Stimulated activated CD4-positive, alpha-beta T cell treated with anti-CD3 and anti-CD28 coated beads, Interleukin-2, amount 100 ng/mL, for 4 hours (primary cell): ENCODE results near the gene FSD1.
"Not testable (repeated sequence)": the region's sequence is repeated elsewhere in the genome, so short reads cannot be mapped to it uniquely, and the experiment has no call there.

Experiments used
- DNase-seq: peaks from one replicate; pipeline ENCODE4 v3.0.0-alpha.2; 2020; ENCODE audit warnings: low read depth

The FSD1 gene

GRCh38 chr19:4345342-4346019 lies 41.1 kb downstream of the FSD1 start:
- no peak for DNase-seq

GRCh38 chr19:4346020-4346383 lies 41.6 kb downstream of the FSD1 start:
- DNase-seq: no peak

GRCh38 chr19:4347521-4347920 lies 43.1 kb downstream of the FSD1 start:
- no peak for DNase-seq

GRCh38 chr19:4349225-4349624 lies 44.8 kb downstream of the FSD1 start:
- not testable (repeated sequence) for DNase-seq

GRCh38 chr19:4350111-4350510 lies 45.7 kb downstream of the FSD1 start:
- no peak for DNase-seq

- no peak for DNase-seq
Observed at GRCh38 chr19:4350726-4351125, 46.3 kb downstream of the FSD1 start.

- peak; percentile 35 for DNase-seq
Observed at GRCh38 chr19:4352701-4353121, 48.3 kb downstream of the FSD1 start.

- DNase-seq: no peak
Observed at GRCh38 chr19:4354282-4354681, 49.9 kb downstream of the FSD1 start.

GRCh38 chr19:4354897-4355296 lies 50.5 kb downstream of the FSD1 start:
- DNase-seq: no peak

- no peak for DNase-seq
Observed at GRCh38 chr19:4357095-4357797, 52.8 kb downstream of the FSD1 start.

- DNase-seq: no peak
Observed at GRCh38 chr19:4357921-4358326, 53.5 kb downstream of the FSD1 start.

- DNase-seq: no peak
Observed at GRCh38 chr19:4358709-4359626, 54.6 kb downstream of the FSD1 start.

GRCh38 chr19:4359627-4360000 lies 55.2 kb downstream of the FSD1 start:
- DNase-seq: no peak

GRCh38 chr19:4360081-4360569 lies 55.7 kb downstream of the FSD1 start:
- no peak for DNase-seq

GRCh38 chr19:4360641-4361151 lies 56.3 kb downstream of the FSD1 start:
- no peak for DNase-seq

GRCh38 chr19:4361152-4362046 lies 57.0 kb downstream of the FSD1 start:
- no peak for DNase-seq

- DNase-seq: no peak
Observed at GRCh38 chr19:4362101-4362828, 57.9 kb downstream of the FSD1 start.

- DNase-seq: no peak
Observed at GRCh38 chr19:4362831-4363545, 58.6 kb downstream of the FSD1 start.

- no peak for DNase-seq
Observed at GRCh38 chr19:4363571-4364304, 59.3 kb downstream of the FSD1 start.
